HCT116 (cell line): Measurements from ENCODE around the gene CDC42EP1. TPM values are rescaled to one million over a fixed set of nuclear protein-coding genes. Genes with fewer than 3 reads are reported as not detected.
A peak's percentile ranks its signal among the peaks of the same experiment; 100 is the strongest.
"Not testable (repeated sequence)": the region's sequence is repeated elsewhere in the genome, so short reads cannot be mapped to it uniquely, and the experiment has no call there.

Experiments used
- ATAC-seq: fragments of 200-7000 bp; cut with Tn5 transposase; 2 replicates; pipeline ENCODE4 v1.9.1; 2020; ENCODE audit warnings: mild to moderate bottlenecking, moderate library complexity
- BruUV-seq: library from RNA; stranded (reverse); fragments of 400-500 nt; replicated peaks from 2 replicates; lab custom pipeline; 2021; lab: Mats Ljungman, UMichigan
- CTCF ChIA-PET: fragments of 300-600 bp; sonication (Branson Sonifier 250); formaldehyde crosslinking; loops from one replicate; lab custom pipeline; 2021; ENCODE audit warnings: antibody characterized with exemption; lab: Charles Lee
- POLR2A ChIA-PET: fragments of 300-600, 350-600 bp; sonication (Branson Sonifier 250); formaldehyde crosslinking; loops from one replicate; lab custom pipeline; 2021; ENCODE audit warnings: antibody characterized with exemption; lab: Charles Lee
- RAD21 ChIA-PET, 2 experiments: fragments of 300-600 bp; sonication (Branson Sonifier 250); formaldehyde crosslinking; loops; one replicate each; lab custom pipeline; 2023; ENCODE audit warnings: low total read pairs in 2 of 2; ENCODE audit not compliant: uncharacterized antibody in 2 of 2, unreplicated experiment in 2 of 2, low non-redundant PET in 1 of 2; lab: Charles Lee
- DNase-seq: peaks from one replicate; pipeline ENCODE4 v3.0.0-alpha.2; 2010; ENCODE audit warnings: low read depth, low spot score
- H2AFZ ChIP-seq: fragments of 200-600 bp; shearing (Covaris generic), sonication (generic); 2 replicates; pipeline ENCODE4 v1.6.1; 2017; ENCODE audit warnings: low read depth, mixed run types, mixed read lengths, antibody characterized with exemption, low read length; ENCODE audit not compliant: poor library complexity, severe bottlenecking
- H3K27ac ChIP-seq: 2 replicates; pipeline ENCODE4 v1.5.1; 2012; ENCODE audit warnings: low read depth, low read length
- H3K27me3 ChIP-seq: fragments of 200-600 bp; sonication (generic); 2 replicates; pipeline ENCODE4 v1.6.1; 2016; ENCODE audit warnings: mixed run types, low read length, mixed read lengths; ENCODE audit not compliant: insufficient read depth
- H3K36me3 ChIP-seq, 2 experiments: fragments of 200-500 bp in 1 of 2; fragments of 200-600 bp in 1 of 2; sonication (Bioruptor generic) in 1 of 2; sonication (generic) in 1 of 2; 2 replicates each; pipeline versions ENCODE4 v1.5.1 to v1.6.1; 2014 to 2016; ENCODE audit warnings: low read length in 2 of 2, inconsistent platforms in 1 of 2, mixed read lengths in 1 of 2, mixed run types in 1 of 2; ENCODE audit not compliant: insufficient read depth in 2 of 2, control insufficient read depth in 1 of 2
- H3K4me1 ChIP-seq, 2 experiments: fragments of 200-600 bp in 1 of 2; sonication (generic) in 1 of 2; 2 replicates each; pipeline versions ENCODE4 v1.5.1 to v1.6.1; 2012 to 2017; ENCODE audit warnings: low read length in 2 of 2, inconsistent platforms in 1 of 2, mild to moderate bottlenecking in 1 of 2, mixed read lengths in 1 of 2, mixed run types in 1 of 2, moderate library complexity in 1 of 2; ENCODE audit not compliant: insufficient read depth in 2 of 2, control insufficient read depth in 1 of 2
- H3K4me2 ChIP-seq: fragments of 200-600 bp; sonication (generic); 2 replicates; pipeline ENCODE4 v1.6.1; 2017; ENCODE audit warnings: mixed run types, low read length, mixed read lengths
- H3K4me3 ChIP-seq, 2 experiments: fragments of 200-600 bp in 1 of 2; sonication (generic) in 1 of 2; replicated peaks in 1 of 2; 2 replicates each; pipeline ENCODE4 v1.5.1; 2011 to 2016; ENCODE audit warnings: low read length in 2 of 2, control low read depth in 1 of 2, low read depth in 1 of 2, mild to moderate bottlenecking in 1 of 2, mixed read lengths in 1 of 2, mixed run types in 1 of 2
- H3K79me2 ChIP-seq: fragments of 200-600 bp; sonication (generic); 2 replicates; pipeline ENCODE4 v1.6.1; 2017; ENCODE audit warnings: mild to moderate bottlenecking, mixed run types, low read length, moderate library complexity, mixed read lengths; ENCODE audit not compliant: insufficient read depth
- H3K9ac ChIP-seq: fragments of 200-600 bp; sonication (generic); 2 replicates; pipeline ENCODE4 v1.6.1; 2016; ENCODE audit warnings: low read length, mixed read lengths
- H3K9me2 ChIP-seq: fragments of 200-600 bp; sonication (generic), shearing (Covaris generic); 2 replicates; pipeline ENCODE4 v1.6.1; 2017; ENCODE audit warnings: mixed run types, mild to moderate bottlenecking, moderate library complexity; ENCODE audit not compliant: insufficient read depth
- H3K9me3 ChIP-seq, 2 experiments: fragments of 200-500 bp in 1 of 2; fragments of 200-600 bp in 1 of 2; sonication (Bioruptor generic) in 1 of 2; sonication (generic) in 1 of 2; 2 replicates each; pipeline ENCODE4 v1.6.1; 2014 to 2017; ENCODE audit warnings: low read length in 2 of 2, mixed read lengths in 2 of 2, inconsistent platforms in 1 of 2, low read depth in 1 of 2, mild to moderate bottlenecking in 1 of 2, mixed run types in 1 of 2, moderate library complexity in 1 of 2; ENCODE audit not compliant: control insufficient read depth in 1 of 2, insufficient read depth in 1 of 2
- H4K20me1 ChIP-seq: fragments of 200-600 bp; sonication (generic), shearing (Covaris generic); 2 replicates; pipeline ENCODE4 v1.6.1; 2017; ENCODE audit warnings: mixed run types, mild to moderate bottlenecking, moderate library complexity; ENCODE audit not compliant: insufficient read depth
- ATF3 ChIP-seq: IDR thresholded peaks from 2 replicates; pipeline ENCODE4 v1.6.1; 2012
- EGR1 ChIP-seq: IDR thresholded peaks from 2 replicates; pipeline ENCODE4 v1.6.1; 2012; ENCODE audit warnings: low read depth
- ELF1 ChIP-seq: IDR thresholded peaks from 2 replicates; pipeline ENCODE4 v1.6.1; 2012; ENCODE audit warnings: low read depth, borderline replicate concordance
- EZH2 ChIP-seq: fragments of 200-600 bp; sonication (generic); IDR thresholded peaks from 2 replicates; pipeline ENCODE4 v1.6.1; 2017; ENCODE audit warnings: antibody characterized with exemption, mixed run types
- EZH2phosphoT487 ChIP-seq: fragments of 200-600 bp; IDR thresholded peaks from 2 replicates; pipeline ENCODE4 v1.6.1; 2018; ENCODE audit warnings: antibody characterized with exemption, borderline replicate concordance
- JUND ChIP-seq: IDR thresholded peaks from 2 replicates; pipeline ENCODE4 v1.6.1; 2012
- YY1 ChIP-seq: IDR thresholded peaks from 2 replicates; pipeline ENCODE4 v1.6.1; 2011; ENCODE audit warnings: low read length, low read depth, moderate library complexity, mild to moderate bottlenecking; ENCODE audit not compliant: insufficient replicate concordance; ENCODE audit errors: extremely low read depth
- intact Hi-C: fragments of 100-400 bp; cut with micrococcal nuclease; formaldehyde crosslinking; loops from 2 replicates; pipeline ENCODE4 v1.10.0; 2022
- total RNA-seq: library from RNA; stranded (reverse); gene quantifications from one replicate; pipeline ENCODE4 v1.2.1, GENCODE V29; 2021; ENCODE audit not compliant: unreplicated experiment

Gene CDC42EP1
- total RNA-seq, 1 experiment from 2014 or later = 160 TPM

DNA sequence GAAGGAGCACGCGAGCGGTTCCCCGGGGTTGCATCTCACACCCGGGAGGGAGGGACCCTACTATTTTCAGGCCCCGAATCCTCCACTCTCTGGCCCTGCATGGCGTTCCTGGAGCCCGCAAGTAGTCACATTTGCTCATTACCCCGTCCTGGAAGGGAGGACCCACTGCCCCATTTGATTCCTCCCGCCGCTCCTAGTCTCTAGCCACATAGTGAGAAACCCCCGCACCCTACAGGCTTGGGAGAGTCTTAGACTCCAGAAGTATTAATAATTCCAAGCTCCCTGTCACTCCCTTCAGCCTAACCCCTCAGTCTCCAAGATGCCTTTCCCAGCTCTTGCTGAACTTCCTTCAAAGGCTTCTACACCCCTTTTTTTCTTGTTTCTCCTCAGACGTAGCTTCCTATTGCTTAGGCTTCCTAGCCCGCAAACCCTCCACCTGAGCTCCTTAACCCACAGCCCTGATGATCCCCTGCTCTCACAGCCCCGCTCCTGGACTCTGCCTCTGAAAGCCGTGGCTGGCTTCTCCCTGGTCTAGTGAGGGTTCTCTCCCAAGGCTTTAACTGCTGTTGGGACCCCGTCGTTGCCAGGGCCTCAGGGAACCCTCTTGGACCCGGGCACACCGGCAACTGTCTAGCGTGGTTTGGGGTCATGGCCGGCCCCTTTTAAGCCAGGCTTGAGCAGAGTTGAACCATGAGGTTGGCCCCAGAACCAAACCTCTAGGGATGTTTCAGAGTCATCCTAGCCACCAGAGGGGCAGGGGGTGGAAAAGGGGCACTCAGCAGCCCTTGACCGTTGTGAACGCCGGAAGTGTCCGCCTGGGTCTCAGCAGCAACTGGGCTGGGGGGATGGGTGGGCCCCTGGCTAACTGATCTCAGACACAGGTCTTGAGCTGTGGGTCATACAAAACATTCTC, 49.2 kb downstream of the CDC42EP1 start:
- Histone ChIP-seq H3K36me3 (peaks cover 3 to 8% of the 10 kb centered on the region in 2 experiments; a peak in 3 of 4 replicates), H3K9me2 (no peaks in the 10 kb centered on the region), H3K27me3 (no peaks in the 10 kb centered on the region), H3K4me3 (peak overlapping the region; percentile 82 to 93), H3K4me2 (peak overlapping the region; percentile 91), H4K20me1 (no peaks in the 10 kb centered on the region)
- POLR2A ChIA-PET = interaction anchor here (1.0 to 3.1 kb wide), 10 partner anchors 9 to 197 kb away, joined by 3 to 38 read pairs (median 4); partner anchors contain the start of genes GCAT and LGALS1
- RAD21 ChIA-PET = no interaction called here
- BruUV-seq = TSS peak; percentile 48
- intact Hi-C loops = loop anchor here (1.0 to 5.0 kb wide), 2 partner anchors 71 to 198 kb away; partner anchors contain the start of gene GCAT
- TF ChIP-seq YY1 = no peak
- no peak for TF ChIP-seq EGR1
- TF ChIP-seq ELF1 = no peak
- TF ChIP-seq EZH2 = no peak
- TF ChIP-seq JUND = no peak
- TF ChIP-seq ATF3 = no peak
- no peak for TF ChIP-seq EZH2phosphoT487
- TF ChIP-seq, all 23 proteins: peak for 0
- ATAC-seq (peak; percentile 1; the same call in 1 of the 2 replicates), DNase-seq (no peak)
- Histone ChIP-seq H3K27ac (peak overlapping the region; percentile 100), H3K9ac (peak overlapping the region; percentile 91), H3K9me3 (no peaks in the 10 kb centered on the region), H2AFZ (no peak overlapping the region), H3K79me2 (peaks cover 30% of the 10 kb centered on the region), H3K4me1 (peaks cover 38 to 55% of the 10 kb centered on the region in 2 experiments)
- CTCF ChIA-PET = interaction anchor here (0.7 to 4.8 kb wide), 6 partner anchors 8 to 172 kb away, joined by 3 to 74 read pairs (median 6); no protein-coding TSS in a partner anchor

DNA sequence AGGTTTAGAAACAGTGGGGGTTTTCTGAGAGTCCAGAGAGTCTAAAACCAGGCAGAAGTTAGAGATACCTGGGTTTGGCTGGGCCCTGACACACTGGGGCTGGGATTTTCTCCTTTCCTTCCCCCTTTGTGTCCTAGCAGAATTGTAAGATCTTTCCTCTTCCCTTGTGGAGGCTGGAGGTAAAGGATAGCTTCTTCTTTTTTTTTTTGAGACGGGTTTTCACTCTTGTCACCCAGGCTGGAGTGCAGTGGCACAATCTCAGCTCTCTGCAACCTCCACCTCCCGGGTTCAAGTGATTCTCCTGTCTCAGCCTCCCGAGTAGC, 49.8 kb downstream of the CDC42EP1 start:
- peak overlapping the region; percentile 91 for H3K9ac ChIP-seq
- POLR2A ChIA-PET = interaction anchor here (1.2 to 1.6 kb wide), 3 partner anchors 8 to 65 kb away, joined by 3 to 4 read pairs (median 3); partner anchors contain the start of gene LGALS1

More for the DNA sequence above, 49.8 kb downstream of the CDC42EP1 start:
- H3K4me3 ChIP-seq = peak overlapping the region; percentile 82 to 93
- peaks cover 30% of the 10 kb centered on the region for H3K79me2 ChIP-seq
- peak overlapping the region; percentile 91 for H3K4me2 ChIP-seq
- RAD21 ChIA-PET, H3K27me3 ChIP-seq, H2AFZ ChIP-seq, BruUV-seq, ATAC-seq, intact Hi-C loops, DNase-seq, H3K9me2 ChIP-seq, CTCF ChIA-PET, H3K36me3 ChIP-seq, H4K20me1 ChIP-seq, H3K9me3 ChIP-seq: not testable (repeated sequence)
- peak overlapping the region; percentile 100 for H3K27ac ChIP-seq
- H3K4me1 ChIP-seq = peaks cover 34 to 50% of the 10 kb centered on the region in 2 experiments
